ENCODE data around the gene GRK3. TPM values are rescaled to one million over a fixed set of nuclear protein-coding genes. Genes with fewer than 3 reads are reported as not detected.

The GRK3 gene
- total RNA-seq: 1.2 and 3.7 TPM in 2 replicates

GRCh38 chr22:25564320-25564978 is at the start of gene GRK3:
GRK3 (plus strand) TSS chr22:25564675; CDS start chr22:25565041, 366 bp downstream.

GRCh38 chr22:25741692-25742626 is 177.5 kb downstream of the GRK3 start, which contains the start of gene MYO18B:
MYO18B (plus strand) TSS chr22:25742188; CDS start chr22:25761093, 18,905 bp downstream.

Other genes starting within 250 kb of the GRK3 start
- 0.29 TPM in 1 of 2 replicates, not detected in the other for gene MYO18B, start 177.5 kb downstream of the GRK3 start, total RNA-seq

Measured in myometrial cell (primary cell).